Measurements from ENCODE around the gene SPATA24. TPM values are rescaled to one million over a fixed set of nuclear protein-coding genes. Genes with fewer than 3 reads are reported as not detected.

The SPATA24 gene
- total and polyA plus RNA-seq, 2 of the 13 experiments (the other 11 are each of a cell fraction or from before 2014, with no cell fraction given): 6.0 to 11.1 TPM

- TF ChIP-seq ZSCAN9 (CRISPR knock-in tag; IDR thresholded peaks at IDR 0.05; ENCODE audit: borderline replicate concordance): no peak
- no peak for TF ChIP-seq SMARCE1 (IDR thresholded peaks at IDR 0.05; ENCODE audit: borderline replicate concordance)
- TF ChIP-seq ZZZ3 (CRISPR knock-in tag; IDR thresholded peaks at IDR 0.05; ENCODE audit: borderline replicate concordance): no peak
Observed at GRCh38 chr5:139383275-139383992, 20.5 kb downstream of the SPATA24 start, which contains the start of gene SLC23A1 (continued).

- Histone ChIP-seq H3K79me2 (ENCODE audit: insufficient read depth, low read length) (peaks cover 16% of the 10 kb centered on the region), H3K9me3 (ENCODE audit: low read length) (no peaks in the 10 kb centered on the region), H4K20me1 (ENCODE audit: insufficient read depth, low read length) (no peaks in the 10 kb centered on the region), H3K9ac (ENCODE audit: insufficient read depth, low read depth, low read length) (peak overlapping the region; percentile 70), H3K27ac (ENCODE audit: extremely low read length, insufficient read depth, low read length) (peak overlapping the region; percentile 71), H3K27me3 (ENCODE audit: control insufficient read depth in 1 of 2, insufficient read depth in 2 of 2, low read length in 2 of 2) (no peaks in the 10 kb centered on the region; a peak in 1 of 5 replicates), H3K36me3 (replicated peaks in 1 of 2; ENCODE audit: control insufficient read depth in 1 of 2, insufficient read depth in 2 of 2, low read length in 2 of 2) (no peaks in the 10 kb centered on the region; a peak in 1 of 5 replicates), H3K4me1 (ENCODE audit: insufficient read depth, low read length) (peaks cover 61% of the 10 kb centered on the region), H3K4me3 (replicated peaks in 1 of 3; ENCODE audit: insufficient read depth in 1 of 3, low read depth in 2 of 3, low read length in 3 of 3) (peak overlapping the region; percentile 56 to 79 (median 76)), H2AFZ (ENCODE audit: low read length) (no peak overlapping the region), H3K4me2 (ENCODE audit: low read depth, low read length) (peak overlapping the region; percentile 92)
- DNase-seq (ENCODE audit: low spot score) (no peak), FAIRE-seq (no peak), ATAC-seq (no peak)
- ChIA-PET CTCF (ENCODE audit: low intra/inter-chr PET ratio, low total read pairs) (no interaction called here), POLR2A (interaction anchor here (1.0 to 1.7 kb wide), 5 partner anchors 8 to 41 kb away, joined by 3 to 8 read pairs (median 6); partner anchors contain the start of genes PAIP2 and SPATA24)
- in situ Hi-C loops (cut with HindIII; ENCODE audit: extremely low pct_ligation_motif_present, low pct_unique_long_range_greater_than_20kb): no loop called here
- 0% methylated on average over 2 of the region's 3 CpGs for WGBS (ENCODE audit: low lambda C conversion rate)
- BruUV-seq (replicated peaks): TSS peak; percentile 58
- intact Hi-C loops (cut with micrococcal nuclease; ENCODE audit: unreplicated experiment): no loop called here
- TF ChIP-seq ZNF605 (CRISPR knock-in tag; IDR thresholded peaks at IDR 0.05): 0 out of 2 replicates have a peak, but pooled peaks have one; percentile 7
- peak; percentile 13 for TF ChIP-seq YY1 (IDR thresholded peaks at IDR 0.05; ENCODE audit: insufficient read depth, insufficient replicate concordance, low read depth, low read length)
- peak; percentile 4; the same call in 1 of the 2 replicates for TF ChIP-seq ZNF687 (CRISPR knock-in tag; IDR thresholded peaks at IDR 0.05)
- no peak for TF ChIP-seq ZMYM3 (CRISPR knock-in tag; IDR thresholded peaks at IDR 0.05)
Observed at GRCh38 chr5:139382807-139383206, 21.1 kb downstream of the SPATA24 start.

All from HepG2 (cell line).